NCI-H2196 treated with DMSO at 0.1 percent for 48 hours (cell line): Measurements from ENCODE around the gene ARHGAP20.

ENCODE experiments used
- DNase-seq: peaks from one replicate; lab custom pipeline; 2025; ENCODE audit not compliant: unreplicated experiment; lab: John Stamatoyannopoulos, UW

The ARHGAP20 gene, protein sequence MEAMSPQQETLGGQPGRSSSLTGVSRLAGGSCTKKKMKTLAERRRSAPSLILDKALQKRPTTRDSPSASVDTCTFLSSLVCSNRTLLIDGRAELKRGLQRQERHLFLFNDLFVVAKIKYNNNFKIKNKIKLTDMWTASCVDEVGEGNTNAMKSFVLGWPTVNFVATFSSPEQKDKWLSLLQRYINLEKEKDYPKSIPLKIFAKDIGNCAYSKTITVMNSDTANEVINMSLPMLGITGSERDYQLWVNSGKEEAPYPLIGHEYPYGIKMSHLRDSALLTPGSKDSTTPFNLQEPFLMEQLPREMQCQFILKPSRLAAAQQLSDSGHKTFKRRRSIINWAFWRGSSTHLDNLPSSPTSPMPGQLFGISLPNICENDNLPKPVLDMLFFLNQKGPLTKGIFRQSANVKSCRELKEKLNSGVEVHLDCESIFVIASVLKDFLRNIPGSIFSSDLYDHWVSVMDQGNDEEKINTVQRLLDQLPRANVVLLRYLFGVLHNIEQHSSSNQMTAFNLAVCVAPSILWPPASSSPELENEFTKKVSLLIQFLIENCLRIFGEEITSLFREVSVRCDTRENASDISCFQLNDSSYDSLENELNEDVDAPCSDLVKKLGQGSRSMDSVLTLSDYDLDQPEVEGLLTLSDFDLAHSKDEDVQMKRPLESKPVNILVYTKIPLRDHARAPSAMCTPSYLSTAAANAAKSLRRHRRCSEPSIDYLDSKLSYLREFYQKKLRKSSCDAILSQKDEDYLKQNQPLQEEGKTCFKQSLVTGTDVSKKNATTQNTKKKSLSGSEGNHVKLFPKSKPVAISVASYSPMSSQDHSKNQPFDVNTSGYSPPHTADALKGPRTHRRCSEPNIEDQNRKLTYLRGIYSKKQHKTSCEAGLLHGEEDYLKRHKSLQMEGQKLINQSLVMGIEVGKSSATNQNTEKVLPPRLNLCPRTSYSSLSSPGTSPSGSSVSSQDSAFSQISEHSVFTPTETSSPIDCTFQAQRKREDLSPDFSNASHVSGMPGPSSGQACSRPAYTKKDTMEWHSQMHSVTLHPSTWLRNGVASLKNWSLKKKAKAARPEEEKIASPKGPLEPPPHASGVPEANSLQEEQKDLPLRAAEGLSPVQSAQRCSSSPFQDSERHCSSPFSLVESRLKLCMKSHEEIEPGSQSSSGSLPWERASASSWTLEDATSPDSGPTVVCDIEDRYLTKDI

DNA sequence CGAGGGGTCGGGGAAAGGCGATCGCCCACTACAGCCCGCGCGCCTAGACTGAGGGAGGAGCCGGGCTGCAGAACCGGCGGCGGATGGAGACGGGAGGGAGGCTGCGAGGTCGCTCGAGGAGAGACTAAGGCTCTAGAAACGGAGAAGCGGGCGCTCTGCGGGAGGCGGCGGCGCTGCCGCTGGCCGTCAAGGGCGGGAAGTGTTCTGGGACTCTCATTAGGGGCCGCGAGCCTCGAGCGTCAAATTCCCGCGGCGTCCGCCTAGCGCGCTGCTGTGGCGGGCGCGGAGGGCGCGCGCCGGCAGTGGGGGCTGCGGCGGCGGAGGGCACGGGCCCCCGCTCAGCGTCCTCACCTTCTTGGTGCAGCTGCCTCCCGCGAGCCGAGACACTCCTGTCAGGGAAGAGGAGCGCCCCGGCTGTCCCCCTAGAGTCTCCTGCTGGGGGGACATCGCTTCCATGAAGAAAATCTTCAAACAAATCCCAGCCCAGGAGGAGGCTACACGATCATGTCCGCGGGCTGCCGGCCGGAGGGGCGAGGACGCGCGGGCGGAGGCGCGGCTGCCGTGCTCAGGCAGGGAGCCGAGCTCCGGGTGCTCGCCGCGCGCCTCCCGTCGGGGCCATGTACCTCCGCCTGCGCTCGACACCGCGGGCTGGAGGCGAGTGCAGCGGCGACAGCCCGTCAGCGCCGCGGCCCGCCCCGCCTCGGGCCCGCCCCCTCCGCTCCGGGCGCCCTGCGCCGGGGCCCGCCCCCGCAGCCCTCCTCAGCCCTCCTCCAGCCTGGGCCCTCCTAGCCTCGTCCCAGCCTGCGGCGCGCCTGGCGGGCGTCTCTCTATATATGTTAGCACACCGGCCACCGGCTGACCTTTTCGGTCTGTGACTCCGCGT lies at the start of gene ARHGAP20:
TSS of gene ARHGAP20 (minus strand) at position 662 of the 883 bp plus-strand sequence. CDS start at position 456, 206 bp downstream.
- DNase-seq, result peak; percentile 11

DNA sequence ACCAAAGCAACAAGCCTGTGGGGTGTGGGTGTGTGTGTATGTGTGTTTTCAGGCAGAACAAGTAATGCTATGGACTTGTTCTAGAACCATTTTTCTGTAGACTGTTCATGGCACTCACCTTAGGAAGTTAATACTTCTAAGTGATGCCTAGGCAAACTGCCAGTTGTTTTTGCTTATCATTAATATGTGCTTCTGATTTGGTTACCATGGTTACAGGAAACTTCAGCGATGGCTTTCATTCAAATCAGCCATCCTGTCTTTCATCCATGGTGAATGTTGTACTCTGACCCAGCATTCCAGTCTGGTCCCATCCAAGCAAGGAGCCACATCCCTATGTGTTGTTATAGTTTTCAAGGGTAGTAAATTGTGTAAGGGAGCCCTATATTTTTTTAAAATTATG lies 49.8 kb upstream of the ARHGAP20 start:
- no peak for DNase-seq

DNA sequence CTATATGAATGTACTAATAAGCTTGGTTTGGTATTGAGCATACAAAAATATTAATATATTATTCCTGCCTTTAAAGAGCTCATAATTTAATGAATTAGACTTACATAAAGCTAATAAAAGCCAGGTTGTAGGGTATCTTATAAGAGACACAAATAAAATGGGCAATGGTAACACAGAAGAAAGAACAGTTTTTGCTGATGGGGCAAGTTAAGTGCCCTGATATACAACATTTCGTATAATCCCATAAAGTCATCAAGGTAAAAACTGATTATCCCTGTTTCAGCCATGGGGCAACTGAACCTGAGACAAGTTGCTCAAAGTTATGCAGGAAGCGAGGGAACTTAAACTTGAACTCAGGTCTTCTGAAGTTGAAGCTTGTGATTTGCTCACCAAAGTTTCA lies 48.9 kb upstream of the ARHGAP20 start:
- no peak for DNase-seq

DNA sequence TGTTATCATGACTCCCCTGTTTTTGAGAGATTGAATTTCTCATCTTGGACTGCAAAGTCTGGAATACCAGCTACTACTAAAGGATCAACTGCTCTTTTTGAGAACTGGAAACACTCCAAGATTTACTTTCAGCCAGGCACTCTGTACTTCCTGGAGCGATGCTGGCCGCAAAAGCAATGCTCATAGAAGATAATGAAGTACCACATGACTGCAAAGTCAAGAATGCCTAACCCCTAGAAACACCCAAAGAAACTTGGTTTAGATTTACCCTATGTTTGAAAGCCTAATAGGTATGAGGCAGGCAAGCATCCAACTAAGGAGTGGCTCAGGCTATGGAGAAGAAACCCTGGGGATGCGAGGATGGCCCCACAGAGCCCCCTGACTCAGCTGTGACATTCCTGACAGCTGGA lies 47.7 kb upstream of the ARHGAP20 start:
- DNase-seq, result no peak

DNA sequence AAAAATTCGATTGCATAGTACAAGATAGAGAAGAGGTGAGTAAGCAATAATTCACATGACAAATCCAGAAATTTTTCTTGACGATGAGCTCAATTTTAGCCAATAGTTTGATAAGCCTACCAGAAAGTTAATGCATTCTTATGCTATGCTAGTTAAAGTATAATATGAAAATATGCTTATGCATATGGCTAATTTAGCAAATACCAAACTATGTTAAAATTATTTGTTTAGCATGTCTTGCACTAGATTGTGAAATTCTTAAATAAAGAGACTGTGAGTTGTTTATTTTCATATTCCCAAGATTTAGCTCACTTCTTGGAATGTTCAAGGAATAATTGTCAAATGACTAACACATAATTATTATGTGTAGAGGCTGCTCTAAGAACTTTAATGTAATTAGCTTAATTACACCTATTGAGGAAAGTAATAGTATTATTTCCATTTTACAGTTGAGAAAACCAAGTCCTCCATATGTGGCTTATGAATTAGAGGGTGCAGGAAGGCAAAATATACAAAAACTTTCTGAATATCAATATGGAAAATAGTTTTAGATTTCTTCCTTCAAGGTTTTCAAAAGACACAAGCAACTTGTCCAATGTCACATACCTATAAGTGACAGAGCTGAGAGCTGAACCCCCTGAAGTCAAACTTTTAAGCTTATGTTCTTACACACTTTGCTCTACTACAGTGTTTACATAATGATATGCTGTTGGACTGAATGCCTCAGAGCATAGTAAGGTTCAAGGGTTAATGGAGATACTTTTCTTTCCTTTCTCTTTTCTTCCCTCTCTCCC lies 45.9 kb upstream of the ARHGAP20 start:
- DNase-seq, result no peak

DNA sequence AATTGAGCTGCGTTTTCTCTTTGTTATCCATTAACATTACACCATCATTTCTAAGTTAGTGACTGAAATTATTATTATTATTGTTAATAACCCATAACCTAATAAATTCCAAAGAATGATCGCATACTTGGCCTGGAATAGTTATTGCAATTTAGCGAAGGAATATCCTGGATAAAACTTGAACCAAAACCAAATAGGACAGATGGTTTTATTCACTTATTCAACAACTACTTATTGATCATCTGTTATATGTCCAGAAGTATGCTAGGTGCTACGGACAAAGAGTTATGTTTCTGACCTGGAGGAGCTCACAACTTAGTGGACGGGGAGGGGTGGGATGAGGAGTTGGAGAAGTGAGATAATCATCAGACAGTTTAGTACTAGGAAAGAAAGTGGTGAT lies 44.8 kb upstream of the ARHGAP20 start:
- DNase-seq, result no peak

DNA sequence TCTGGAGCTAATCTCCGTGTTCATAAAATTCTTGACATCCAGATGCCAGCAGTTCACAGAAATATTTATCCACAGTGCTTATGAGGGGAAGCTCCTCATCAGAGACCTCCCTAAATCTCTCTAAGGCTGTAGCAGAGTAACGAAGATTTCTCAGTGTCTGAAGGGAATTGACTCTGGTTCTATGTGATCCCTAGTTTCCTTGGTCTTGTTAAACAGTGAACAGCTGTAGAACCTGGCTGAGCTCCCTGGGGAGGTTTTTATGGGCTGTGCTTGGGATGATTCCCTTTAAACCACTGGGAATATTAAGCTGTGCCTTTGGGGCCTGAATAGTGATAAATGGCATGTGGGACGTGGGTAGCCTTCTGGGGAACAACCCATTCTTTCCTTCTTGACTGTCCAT lies 43.7 kb upstream of the ARHGAP20 start:
- no peak for DNase-seq

DNA sequence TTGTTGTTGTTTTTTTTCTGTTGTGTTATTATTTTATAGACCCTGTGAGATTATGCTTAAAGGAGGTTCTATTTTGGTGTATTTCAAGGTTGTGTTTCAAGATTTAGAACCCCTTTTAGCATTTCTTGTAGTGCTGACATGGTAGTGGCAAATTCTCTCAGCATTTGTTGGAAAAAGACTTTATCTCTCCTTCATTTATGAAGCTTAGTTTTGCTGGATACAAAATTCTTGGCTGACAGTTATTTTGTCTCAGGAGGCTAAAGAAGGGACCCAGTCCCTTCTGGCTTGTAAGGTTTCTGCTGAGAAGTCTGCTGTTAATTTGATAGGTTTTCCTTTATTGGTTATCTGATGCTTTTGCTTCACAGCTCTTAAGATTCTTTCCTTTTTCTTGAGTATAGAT lies 40.7 kb upstream of the ARHGAP20 start:
- no peak for DNase-seq

DNA sequence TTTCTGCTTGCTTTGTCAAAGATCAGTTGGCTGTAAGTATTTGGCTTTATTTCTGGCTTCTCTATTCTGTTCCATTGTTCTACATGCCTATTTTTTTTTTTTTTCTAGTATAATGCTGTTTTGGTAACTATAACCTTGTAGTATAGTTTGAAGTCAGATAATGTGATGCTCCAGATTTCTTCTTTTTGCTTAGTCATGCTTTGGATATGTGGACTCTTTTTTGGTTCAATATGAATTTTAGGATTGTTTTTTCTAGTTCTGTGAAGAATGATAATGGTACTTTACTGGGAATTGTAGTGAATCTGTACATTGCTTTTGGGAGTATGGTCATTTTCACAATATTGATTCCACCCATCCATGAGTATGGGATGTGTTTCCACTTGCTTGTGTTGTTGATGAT lies 37.9 kb upstream of the ARHGAP20 start:
- DNase-seq, result no peak

DNA sequence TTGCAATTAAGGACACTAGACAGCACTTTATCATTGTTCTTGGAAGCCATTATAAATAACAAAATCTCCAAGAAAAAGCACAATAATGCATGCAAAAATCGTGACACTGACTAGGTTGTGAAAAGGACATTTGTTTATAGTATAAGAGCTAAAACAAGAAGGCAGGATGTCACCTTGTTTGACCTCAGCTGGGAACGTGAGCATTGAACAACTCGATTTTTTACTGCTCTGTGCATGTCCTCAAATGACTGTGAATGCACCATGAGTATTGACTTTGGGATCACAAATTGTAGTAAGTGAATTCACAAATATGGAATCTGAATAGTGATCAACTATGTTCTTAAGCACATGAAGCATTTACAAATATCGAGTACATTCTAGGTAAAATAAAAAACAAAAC lies 35.3 kb upstream of the ARHGAP20 start:
- DNase-seq, result no peak

DNA sequence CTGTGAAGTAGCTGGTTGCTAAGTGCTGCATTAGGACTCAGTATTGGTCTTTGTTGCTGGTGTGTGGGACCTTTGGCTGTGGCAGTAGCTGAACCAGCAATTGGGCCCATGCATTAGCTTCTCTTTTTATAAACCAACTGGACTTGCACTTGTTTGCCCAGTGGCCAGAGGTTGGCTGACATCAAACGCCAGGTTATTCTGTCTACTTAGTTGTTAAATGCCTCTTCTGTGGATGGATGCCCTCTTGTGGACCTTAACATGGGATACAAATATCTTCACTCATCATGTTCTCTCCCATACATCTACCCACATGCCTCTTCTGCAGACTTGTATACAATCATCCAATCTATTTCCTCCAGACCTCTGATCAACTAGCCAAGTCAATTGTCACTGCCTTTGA lies 26.4 kb upstream of the ARHGAP20 start:
- no peak for DNase-seq

DNA sequence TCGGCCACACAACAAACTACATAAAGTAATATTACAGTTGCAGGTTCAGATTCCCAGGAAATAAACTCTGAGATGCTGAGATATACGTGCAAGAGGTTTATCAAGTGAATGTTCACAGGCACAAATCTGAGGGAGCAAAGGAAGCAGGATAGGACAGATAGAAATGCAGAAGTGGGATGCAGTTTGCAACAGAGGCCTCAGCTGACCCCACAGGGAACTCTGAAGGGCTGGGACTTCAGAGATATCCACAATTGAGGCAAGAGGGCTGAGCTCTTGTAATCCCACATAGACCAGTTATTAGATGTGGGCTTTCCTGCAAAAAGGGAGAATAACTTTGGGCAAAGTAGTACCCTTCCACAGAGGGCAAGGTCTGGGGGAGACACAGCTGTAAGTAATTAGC lies 25.4 kb upstream of the ARHGAP20 start:
- DNase-seq, result no peak

DNA sequence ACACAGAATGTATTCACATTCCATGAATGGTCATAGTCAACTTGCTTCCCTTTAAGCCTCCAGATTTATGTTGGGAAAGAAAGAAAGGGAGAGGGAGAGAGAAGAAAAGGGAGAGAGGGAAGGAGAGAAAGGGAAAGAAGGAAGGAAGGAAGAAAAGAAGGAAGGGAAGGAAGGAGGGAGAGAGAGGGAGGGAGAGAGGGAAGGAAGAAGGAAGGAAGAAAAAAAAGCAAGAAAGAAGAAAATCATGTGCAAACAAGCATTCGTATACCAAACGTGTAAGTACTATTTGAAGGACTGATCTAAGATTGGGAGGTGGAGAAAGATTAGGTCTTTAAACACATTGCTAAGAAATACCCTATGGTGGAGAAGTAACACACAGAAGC lies 23.9 kb upstream of the ARHGAP20 start:
- DNase-seq, result no peak

DNA sequence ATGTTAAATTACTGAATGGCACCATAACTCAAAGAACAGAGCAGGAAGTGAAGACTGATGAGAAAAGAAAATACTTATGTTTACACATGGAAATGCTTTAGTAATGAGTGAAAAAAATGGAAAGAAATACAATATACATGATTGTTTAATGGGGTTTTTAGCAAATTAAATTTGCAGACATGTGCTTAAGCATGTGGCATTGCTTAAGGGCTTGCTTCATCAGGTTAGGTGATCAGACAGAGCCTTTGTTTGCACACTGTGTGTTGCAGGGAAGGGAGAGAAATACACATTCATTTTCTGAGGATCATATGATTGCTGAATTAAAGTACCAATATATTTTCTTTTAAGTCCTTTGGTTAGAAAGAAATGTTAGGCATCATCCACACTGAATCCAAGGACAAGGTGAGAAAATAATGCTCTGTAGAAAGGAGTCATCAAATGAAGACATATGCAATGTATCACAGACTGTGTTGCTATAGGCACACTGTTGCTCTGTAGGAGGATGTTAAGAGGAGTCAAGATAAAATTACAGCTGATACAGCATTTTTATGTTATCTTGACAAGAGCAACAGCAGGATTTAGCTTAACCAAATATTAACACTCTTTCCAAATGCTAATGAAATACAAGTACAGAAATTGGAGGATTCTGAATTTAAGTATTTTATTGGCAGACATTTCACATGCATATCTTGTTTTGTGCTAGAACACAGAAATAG lies 23.4 kb upstream of the ARHGAP20 start:
- DNase-seq, result no peak

DNA sequence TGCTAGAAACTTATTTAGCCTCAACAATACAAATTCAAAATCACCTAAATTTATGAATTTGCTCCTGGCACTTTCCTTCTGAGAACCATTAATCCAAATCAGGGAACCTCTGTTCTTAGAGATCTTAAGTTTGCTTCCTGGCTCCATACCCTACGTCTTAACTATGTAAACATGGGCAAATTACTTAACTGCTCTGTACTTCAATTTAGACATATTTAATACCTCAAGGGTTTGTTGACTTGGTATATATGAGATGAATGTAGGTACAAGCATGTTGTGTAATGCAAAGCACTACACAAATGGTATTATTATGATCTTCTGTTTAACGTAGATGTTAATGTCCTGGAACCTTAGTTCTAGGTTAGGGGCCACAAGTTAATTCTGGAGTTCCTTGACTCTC lies 22.6 kb upstream of the ARHGAP20 start:
- DNase-seq, result no peak

DNA sequence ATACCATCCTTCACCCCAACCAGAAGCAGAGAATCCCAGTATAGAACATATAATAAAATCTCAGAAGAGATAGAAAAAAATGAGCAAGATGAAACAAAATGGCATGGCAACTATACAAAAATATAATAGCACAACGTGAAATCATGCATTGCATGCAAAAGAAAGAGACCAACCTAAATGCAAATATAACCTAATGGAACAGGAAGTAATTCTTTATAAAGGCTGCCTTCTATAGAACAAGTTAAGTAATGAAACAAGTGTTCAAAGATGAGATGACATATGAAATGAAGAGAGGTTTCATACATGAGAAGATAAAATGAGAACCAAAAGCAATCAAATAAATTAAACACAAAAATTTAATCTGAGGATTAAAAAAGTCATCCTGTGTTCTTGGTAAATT lies 18.5 kb upstream of the ARHGAP20 start:
- DNase-seq, result no peak

DNA sequence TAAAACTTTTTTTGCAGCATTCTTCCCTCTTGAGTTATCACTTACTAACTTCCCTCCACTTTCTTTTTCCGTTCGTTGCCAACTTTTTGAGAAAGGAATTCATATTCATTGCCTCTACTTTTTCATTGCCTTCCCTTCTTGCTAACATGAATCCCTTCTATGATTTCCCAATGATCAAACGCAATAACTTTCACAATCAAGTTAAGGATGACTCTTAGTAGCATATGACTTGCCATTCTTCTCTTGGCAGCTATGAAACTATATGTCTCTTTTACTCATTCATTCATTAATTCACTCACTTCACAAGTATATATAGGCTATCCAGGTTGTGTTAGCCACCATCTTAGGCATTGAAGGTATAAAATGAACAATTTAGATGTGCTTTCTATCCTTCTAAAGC lies 16.6 kb upstream of the ARHGAP20 start:
- no peak for DNase-seq

DNA sequence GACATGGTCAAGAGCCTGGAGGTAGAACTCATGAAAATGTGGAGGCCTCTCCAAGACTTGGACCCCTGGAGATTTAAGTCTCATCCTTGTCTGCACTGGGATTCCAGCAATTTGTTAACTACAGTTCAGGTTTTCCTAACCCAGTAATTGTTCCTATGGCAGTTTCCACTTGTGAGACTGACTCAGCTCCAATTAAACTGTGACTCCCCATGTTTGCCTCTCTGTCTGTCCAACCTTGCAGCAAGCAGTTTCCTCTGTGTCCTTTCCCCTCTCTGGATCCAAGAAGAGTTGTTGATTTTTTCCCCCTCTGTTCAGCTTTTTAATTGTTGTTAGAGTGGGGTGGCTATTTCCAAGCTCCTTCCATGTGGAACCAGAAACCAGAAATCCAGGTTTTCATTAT lies 16.2 kb upstream of the ARHGAP20 start:
- DNase-seq, result no peak

DNA sequence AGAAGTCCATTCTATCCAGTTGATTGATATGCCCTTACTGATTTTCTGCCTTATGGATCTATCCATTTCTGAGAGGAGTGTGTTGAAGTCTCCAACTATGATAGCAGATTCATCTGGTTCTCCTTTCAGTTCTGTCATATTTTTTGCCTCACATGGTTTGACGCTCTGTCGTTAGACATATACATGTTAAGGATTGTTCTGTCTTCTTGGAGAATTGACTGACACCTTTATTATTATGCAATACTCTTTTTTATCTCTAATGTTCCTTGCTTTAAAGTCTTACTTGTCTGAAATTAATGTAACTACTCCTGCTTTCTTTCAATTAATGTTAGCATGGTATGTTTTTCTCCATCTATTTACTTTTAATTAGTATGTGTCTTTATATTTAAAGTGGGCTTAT lies 12.1 kb upstream of the ARHGAP20 start:
- DNase-seq, result no peak
